Measurements from ENCODE around the gene TPSG1. TPM values are rescaled to one million over a fixed set of nuclear protein-coding genes. Genes with fewer than 3 reads are reported as not detected.
"Not testable (repeated sequence)": the region's sequence is repeated elsewhere in the genome, so short reads cannot be mapped to it uniquely, and the experiment has no call there.

The TPSG1 gene
- total and polyA plus RNA-seq, 2 of the 13 experiments (the other 11 are each of a cell fraction or from before 2014, with no cell fraction given): not detected

GRCh38 chr16:1245452-1246020, 20.5 kb upstream of the TPSG1 start (continued):
- no peak for TF ChIP-seq MLXIP (CRISPR knock-in tag; IDR thresholded peaks at IDR 0.05; ENCODE audit: borderline replicate concordance)
- TF ChIP-seq, protein P1, sequence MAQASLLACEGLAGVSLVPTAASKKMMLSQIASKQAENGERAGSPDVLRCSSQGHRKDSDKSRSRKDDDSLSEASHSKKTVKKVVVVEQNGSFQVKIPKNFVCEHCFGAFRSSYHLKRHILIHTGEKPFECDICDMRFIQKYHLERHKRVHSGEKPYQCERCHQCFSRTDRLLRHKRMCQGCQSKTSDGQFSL (CRISPR knock-in tag; IDR thresholded peaks at IDR 0.05): no peak
- TF ChIP-seq MAFF (IDR thresholded peaks at IDR 0.05; ENCODE audit: low read depth, low read length): no peak
- TF ChIP-seq ELF3 (CRISPR knock-in tag; IDR thresholded peaks at IDR 0.05): no peak

DNA sequence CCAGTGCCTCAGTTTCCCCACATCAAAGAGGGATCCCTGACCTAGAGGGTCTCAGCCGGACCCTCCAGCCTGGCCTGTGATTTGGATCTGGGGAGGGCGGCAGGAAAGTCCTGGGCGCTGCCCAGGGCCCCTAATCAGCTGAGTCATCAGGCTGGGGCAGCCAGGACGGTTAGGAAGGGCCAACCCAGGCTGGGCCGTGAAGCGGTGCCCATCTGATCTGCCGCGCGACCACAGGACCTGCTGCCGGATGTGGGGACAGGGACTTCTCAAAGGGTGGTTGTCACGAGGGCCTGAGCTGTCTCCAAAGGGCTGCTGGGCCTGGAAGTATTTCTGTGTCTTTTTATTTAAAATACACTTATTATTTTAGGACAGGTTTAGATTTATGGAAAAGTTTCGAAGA, 19.8 kb upstream of the TPSG1 start:
- 0 out of 2 replicates have a peak, but pooled peaks have one; percentile 12 for TF ChIP-seq FOSL2 (CRISPR knock-in tag; IDR thresholded peaks at IDR 0.05)
- TF ChIP-seq HNRNPL (IDR thresholded peaks at IDR 0.05; ENCODE audit: low read depth, low read length): no peak
- in situ Hi-C loops (cut with HindIII; ENCODE audit: extremely low pct_ligation_motif_present, low pct_unique_long_range_greater_than_20kb): no loop called here
- H3K4me3 ChIP-seq (replicated peaks in 1 of 3; ENCODE audit: insufficient read depth in 1 of 3, low read depth in 2 of 3, low read length in 3 of 3): no peak overlapping the region
- no peak overlapping the region for H3K9ac ChIP-seq (ENCODE audit: insufficient read depth, low read depth, low read length)
- no peak overlapping the region for H3K27ac ChIP-seq (ENCODE audit: extremely low read length, insufficient read depth, low read length)
- H3K36me3 ChIP-seq (replicated peaks in 1 of 2; ENCODE audit: control insufficient read depth in 1 of 2, insufficient read depth in 2 of 2, low read length in 2 of 2): no peaks in the 10 kb centered on the region
- no peak overlapping the region for H2AFZ ChIP-seq (ENCODE audit: low read length)
- no peak for ATAC-seq
- FAIRE-seq: no peak
- no peaks in the 10 kb centered on the region for H3K9me3 ChIP-seq (ENCODE audit: low read length)
- intact Hi-C loops (cut with micrococcal nuclease; ENCODE audit: unreplicated experiment): no loop called here
- H3K79me2 ChIP-seq (ENCODE audit: insufficient read depth, low read length): no peaks in the 10 kb centered on the region
- POLR2A ChIA-PET: no interaction called here
- no peak for DNase-seq (ENCODE audit: low spot score)
- H3K27me3 ChIP-seq (ENCODE audit: control insufficient read depth in 1 of 2, insufficient read depth in 2 of 2, low read length in 2 of 2): peaks cover 1 to 32% of the 10 kb centered on the region in 2 experiments; a peak in 4 of 5 replicates
- no peak overlapping the region for H3K4me2 ChIP-seq (ENCODE audit: low read depth, low read length)
- CTCF ChIA-PET (ENCODE audit: low intra/inter-chr PET ratio, low total read pairs): no interaction called here
- H4K20me1 ChIP-seq (ENCODE audit: insufficient read depth, low read length): no peaks in the 10 kb centered on the region
- WGBS (ENCODE audit: low lambda C conversion rate): 44% methylated on average over 7 of the region's 12 CpGs
- no peaks in the 10 kb centered on the region for H3K4me1 ChIP-seq (ENCODE audit: insufficient read depth, low read length)
- BruUV-seq (replicated peaks): no TSS peak

DNA sequence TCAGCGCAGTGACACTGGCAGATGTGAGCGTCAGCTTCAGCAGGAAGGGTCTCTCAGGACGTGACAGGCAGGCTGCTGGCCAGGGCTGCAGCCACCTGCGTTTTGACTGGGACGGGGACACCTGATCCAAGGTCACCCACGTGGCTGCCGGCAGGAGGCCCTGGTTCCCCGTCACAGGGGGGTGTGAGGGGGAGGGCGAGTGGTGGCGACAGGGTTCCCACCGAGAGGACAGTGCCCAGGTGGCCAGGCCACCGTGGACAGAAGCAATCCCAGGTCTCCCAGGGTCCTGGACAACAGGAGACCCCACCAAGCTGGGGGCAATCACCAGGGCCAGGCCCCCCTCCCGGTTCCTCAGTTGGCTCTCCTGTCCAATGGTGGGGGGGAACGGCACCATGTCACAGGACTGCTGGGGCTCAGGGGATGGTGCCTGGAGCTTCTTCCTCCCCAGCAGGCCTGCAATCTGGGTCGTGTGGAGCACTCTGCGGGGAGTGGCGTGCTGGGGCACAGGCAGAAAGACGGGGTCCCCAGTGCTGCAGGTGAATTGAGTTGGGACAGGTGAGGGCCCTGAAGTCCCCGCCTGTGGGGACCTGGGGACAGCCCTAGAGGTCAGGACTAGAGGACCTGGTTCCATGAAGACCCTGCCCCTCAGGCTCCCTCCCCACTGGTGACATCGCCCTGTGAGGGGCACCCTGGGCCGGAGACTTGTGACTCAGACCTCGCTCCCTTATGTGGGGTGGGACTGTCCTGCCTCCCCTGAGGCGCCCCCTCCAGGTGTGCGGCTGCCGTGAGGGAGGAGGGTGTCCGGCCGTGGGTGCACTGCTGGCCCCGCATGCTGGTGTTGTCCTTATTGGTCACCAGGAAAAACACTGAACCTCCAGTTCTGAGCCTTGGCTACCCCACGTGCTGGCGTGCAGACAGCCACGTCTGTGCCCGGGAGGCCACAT, 19.1 kb upstream of the TPSG1 start:
- POLR2A ChIA-PET: not testable (repeated sequence)

More for the DNA sequence above, 19.1 kb upstream of the TPSG1 start:
- H2AFZ ChIP-seq (ENCODE audit: low read length); H3K79me2 ChIP-seq (ENCODE audit: insufficient read depth, low read length); DNase-seq (ENCODE audit: low spot score); ATAC-seq; intact Hi-C loops (cut with micrococcal nuclease; ENCODE audit: unreplicated experiment); CTCF ChIA-PET (ENCODE audit: low intra/inter-chr PET ratio, low total read pairs); H3K27ac ChIP-seq (ENCODE audit: extremely low read length, insufficient read depth, low read length); H3K9me3 ChIP-seq (ENCODE audit: low read length); FAIRE-seq; H3K4me2 ChIP-seq (ENCODE audit: low read depth, low read length); H3K4me3 ChIP-seq (replicated peaks in 1 of 3; ENCODE audit: insufficient read depth in 1 of 3, low read depth in 2 of 3, low read length in 3 of 3); in situ Hi-C loops (cut with HindIII; ENCODE audit: extremely low pct_ligation_motif_present, low pct_unique_long_range_greater_than_20kb); H3K9ac ChIP-seq (ENCODE audit: insufficient read depth, low read depth, low read length); H3K4me1 ChIP-seq (ENCODE audit: insufficient read depth, low read length); H4K20me1 ChIP-seq (ENCODE audit: insufficient read depth, low read length); BruUV-seq (replicated peaks); H3K36me3 ChIP-seq (replicated peaks in 1 of 2; ENCODE audit: control insufficient read depth in 1 of 2, insufficient read depth in 2 of 2, low read length in 2 of 2): not testable (repeated sequence)
- peaks cover 1 to 32% of the 10 kb centered on the region in 2 experiments; a peak in 4 of 5 replicates for H3K27me3 ChIP-seq (ENCODE audit: control insufficient read depth in 1 of 2, insufficient read depth in 2 of 2, low read length in 2 of 2)
- 24% methylated on average over 9 of the region's 32 CpGs for WGBS (ENCODE audit: low lambda C conversion rate)

Data from HepG2 (cell line).